Erythroblast (primary cell): ENCODE data around the gene CAPZA2.

Source experiments
- GATA1 ChIP-seq: IDR thresholded peaks from 2 replicates; pipeline ENCODE4 v1.6.1; 2011; ENCODE audit warnings: low read depth, mild to moderate bottlenecking, control low read depth, low read length, moderate library complexity
- POLR2A ChIP-seq: IDR thresholded peaks from 2 replicates; pipeline ENCODE4 v1.6.1; 2011; ENCODE audit warnings: mild to moderate bottlenecking, low read length

DNA sequence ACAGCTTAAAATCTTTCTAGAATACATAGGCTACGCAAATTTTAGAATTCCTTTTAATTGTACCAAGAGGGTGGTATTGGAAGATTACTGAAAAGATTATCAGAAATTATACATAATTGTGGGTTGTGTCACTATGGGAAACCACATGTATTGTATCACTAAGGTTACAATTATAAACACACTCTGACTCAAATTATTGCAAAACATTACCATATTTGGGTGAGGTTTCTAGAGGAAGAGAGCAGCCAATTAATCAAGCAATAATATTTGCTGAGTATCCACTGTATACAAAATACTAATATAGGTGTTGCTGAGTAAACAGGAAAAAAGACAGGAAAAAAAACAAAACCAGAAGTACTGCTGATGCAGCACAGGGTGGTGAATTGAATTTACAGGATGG is 3.1 kb upstream of the CAPZA2 start:
- TF ChIP-seq POLR2A = no peak
- no peak for TF ChIP-seq GATA1
